ENCODE results near the gene WWOX.

The WWOX gene

DNA sequence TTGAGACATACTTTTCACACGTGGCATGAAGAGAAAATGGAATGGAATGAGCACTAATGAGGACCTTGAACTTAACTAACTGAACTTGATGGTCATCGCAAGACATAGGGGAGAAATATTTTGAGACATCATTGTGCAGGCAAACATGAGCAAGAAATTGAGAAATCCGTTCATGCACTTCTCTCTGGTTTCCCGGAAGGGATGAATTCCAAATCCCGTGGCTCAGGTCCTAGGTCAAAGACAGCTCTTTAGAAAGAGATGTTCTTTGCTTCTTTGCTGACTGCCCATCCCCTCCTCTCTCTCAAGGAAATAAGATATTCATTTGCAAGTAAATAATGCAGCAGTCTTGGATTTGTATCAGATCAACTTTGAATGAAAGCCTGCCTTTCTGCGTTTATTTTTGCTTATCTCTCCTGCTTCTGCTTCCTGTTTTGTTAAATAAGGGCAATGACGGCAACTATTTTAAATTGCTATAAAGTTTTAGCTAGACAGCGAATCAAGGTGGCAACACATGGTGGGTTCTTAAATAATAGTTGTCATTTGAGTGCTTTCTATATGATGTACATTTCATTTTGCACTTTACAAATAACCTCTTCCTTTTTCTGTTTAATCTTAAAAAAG, 843.3 kb downstream of the WWOX start:
- TF ChIP-seq, protein P1, sequence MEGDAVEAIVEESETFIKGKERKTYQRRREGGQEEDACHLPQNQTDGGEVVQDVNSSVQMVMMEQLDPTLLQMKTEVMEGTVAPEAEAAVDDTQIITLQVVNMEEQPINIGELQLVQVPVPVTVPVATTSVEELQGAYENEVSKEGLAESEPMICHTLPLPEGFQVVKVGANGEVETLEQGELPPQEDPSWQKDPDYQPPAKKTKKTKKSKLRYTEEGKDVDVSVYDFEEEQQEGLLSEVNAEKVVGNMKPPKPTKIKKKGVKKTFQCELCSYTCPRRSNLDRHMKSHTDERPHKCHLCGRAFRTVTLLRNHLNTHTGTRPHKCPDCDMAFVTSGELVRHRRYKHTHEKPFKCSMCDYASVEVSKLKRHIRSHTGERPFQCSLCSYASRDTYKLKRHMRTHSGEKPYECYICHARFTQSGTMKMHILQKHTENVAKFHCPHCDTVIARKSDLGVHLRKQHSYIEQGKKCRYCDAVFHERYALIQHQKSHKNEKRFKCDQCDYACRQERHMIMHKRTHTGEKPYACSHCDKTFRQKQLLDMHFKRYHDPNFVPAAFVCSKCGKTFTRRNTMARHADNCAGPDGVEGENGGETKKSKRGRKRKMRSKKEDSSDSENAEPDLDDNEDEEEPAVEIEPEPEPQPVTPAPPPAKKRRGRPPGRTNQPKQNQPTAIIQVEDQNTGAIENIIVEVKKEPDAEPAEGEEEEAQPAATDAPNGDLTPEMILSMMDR (IDR thresholded peaks at IDR 0.05; ENCODE audit: low read depth, low read length), result no peak

DNA sequence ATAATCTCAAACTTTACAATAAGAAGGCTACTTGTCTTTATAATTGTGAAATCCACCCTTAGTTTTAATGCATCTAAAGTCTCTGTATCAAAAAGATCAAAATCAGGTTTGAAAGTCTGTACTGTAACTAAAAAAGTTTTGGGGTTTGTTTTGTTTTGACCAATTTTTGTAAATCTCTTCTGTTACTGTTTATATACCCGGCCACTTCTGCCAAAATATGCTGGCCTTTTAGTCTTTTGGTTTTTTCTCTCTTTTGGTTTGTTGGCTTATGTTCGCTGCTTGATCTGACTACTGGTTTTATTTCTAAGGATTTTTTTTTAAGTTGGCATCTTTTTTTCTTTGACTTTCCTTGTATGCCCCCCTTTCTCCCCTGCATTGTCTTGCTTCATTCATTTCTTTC, 845.9 kb downstream of the WWOX start:
- no peak for DNase-seq (ENCODE audit: extremely low read depth, low read depth)
- TF ChIP-seq, protein P1 (IDR thresholded peaks at IDR 0.05; ENCODE audit: low read depth, low read length), result no peak

More for the DNA sequence above, 843.3 kb downstream of the WWOX start:
- no peak for DNase-seq (ENCODE audit: extremely low read depth, low read depth)

DNA sequence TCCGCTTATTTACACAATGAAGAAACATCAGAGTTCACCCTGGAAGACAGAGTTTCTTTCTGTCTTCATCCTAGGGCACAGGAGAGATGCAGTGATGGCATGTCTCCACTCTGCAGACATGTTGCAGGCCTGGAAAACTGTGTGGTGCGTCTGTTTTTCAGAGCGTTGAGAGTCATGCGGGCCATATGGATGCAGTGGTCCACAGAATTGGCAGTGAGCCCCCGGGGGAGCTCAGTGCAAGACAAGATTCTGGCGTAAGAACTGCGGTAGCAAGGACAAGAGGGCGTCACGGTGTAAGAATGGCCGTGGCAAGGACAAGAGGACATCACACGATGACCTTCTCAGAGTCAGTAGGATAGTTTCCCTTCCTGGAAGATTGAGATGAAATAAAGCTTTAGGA, 847.1 kb downstream of the WWOX start:
- no peak for DNase-seq (ENCODE audit: extremely low read depth, low read depth)
- TF ChIP-seq, protein P1 (IDR thresholded peaks at IDR 0.05; ENCODE audit: low read depth, low read length), result no peak

DNA sequence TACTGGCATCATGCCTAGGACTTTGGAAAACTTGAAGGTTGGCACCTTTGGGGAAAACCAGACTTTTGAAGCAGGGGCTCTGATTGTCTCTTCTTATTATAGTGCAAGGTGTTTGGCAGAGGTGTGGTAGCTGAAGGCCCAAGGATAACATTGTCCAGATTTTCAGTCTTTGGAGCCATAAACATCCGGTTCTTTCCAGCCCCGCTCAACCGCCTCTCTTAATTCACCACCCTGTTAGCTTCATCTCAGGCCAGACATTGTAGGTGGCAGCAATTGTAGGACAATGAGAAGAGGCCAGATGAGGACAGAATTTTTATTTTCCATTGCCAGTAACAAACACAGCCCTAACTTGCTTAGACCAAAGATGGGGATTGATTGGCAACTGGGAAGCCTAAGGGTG, 851.3 kb downstream of the WWOX start:
- DNase-seq (ENCODE audit: extremely low read depth, low read depth), result no peak
- TF ChIP-seq, protein P1 (IDR thresholded peaks at IDR 0.05; ENCODE audit: low read depth, low read length), result no peak

DNA sequence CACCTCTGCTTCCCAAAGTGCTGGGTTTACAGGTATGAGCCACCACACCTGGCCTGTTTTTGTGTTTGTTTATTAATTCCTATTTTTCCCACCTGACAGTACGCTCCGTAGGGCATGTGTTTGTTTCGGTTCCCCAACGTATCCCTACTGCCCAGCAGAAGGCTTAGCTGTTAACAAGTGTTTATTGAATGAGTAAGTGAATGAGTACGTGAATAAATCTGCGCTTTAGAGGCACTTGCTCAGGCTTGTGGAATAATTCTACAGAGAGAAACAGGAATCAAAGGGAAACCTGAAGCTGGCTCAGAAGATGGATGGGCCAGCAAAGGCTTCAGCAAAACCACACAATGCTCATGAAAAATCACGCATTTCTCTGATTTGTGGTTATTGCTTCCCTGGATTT, 853.2 kb downstream of the WWOX start:
- TF ChIP-seq, protein P1 (IDR thresholded peaks at IDR 0.05; ENCODE audit: low read depth, low read length), result no peak
- no peak for DNase-seq (ENCODE audit: extremely low read depth, low read depth)

DNA sequence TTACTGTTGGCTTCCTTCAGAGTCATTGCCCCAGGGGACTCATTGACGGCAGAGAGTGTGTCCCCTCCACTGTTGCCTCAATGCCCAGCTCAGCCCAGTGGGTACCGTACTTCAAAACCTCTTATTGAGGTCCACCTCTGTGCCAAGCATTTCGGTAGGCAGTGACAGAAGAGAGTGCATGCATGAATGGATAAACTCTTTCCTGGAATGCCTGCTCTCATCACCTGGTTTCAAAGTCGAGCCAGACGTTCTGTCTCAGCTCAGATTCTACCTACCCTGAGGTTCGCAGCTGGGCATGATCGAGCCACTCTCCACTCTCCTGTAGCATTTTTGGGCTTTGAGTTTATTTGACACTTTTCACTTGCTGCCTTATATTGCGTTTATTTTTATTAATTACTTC, 854.1 kb downstream of the WWOX start:
- TF ChIP-seq, protein P1 (IDR thresholded peaks at IDR 0.05; ENCODE audit: low read depth, low read length), result no peak
- no peak for DNase-seq (ENCODE audit: extremely low read depth, low read depth)

DNA sequence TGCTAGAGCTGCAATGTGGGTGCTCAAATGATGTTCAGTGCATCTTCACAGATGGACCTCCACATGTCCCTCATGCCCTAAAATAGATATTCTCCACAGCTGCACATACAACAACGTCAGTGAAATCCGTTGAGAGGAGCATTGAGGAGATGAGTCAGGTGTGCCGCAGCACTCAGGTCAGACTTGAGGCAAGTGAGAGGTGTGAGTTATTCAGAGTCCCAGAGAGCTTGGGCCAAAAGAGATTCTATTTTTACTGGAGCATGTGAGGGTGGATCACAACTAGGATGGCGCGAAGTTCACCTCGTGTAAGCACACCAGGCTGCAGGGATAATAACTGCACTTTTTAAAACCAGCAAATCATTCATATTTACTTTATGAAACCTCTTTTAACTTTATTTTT, 855.8 kb downstream of the WWOX start:
- no peak for DNase-seq (ENCODE audit: extremely low read depth, low read depth)
- TF ChIP-seq, protein P1 (IDR thresholded peaks at IDR 0.05; ENCODE audit: low read depth, low read length), result no peak
